Stimulated activated CD4-positive, alpha-beta T cell treated with anti-CD3 and anti-CD28 coated beads, TNF-alpha, amount 100 ng/mL, for 1 hour (primary cell): Measurements from ENCODE around the gene LIPN.
"Not testable (repeated sequence)": the region's sequence is repeated elsewhere in the genome, so short reads cannot be mapped to it uniquely, and the experiment has no call there.

Source experiments
- DNase-seq, 3 donors: peaks; one replicate each; pipeline ENCODE4 v3.0.0-alpha.2; 2020; ENCODE audit warnings: low read depth in 3 of 3, low spot score in 1 of 3

The LIPN gene, protein sequence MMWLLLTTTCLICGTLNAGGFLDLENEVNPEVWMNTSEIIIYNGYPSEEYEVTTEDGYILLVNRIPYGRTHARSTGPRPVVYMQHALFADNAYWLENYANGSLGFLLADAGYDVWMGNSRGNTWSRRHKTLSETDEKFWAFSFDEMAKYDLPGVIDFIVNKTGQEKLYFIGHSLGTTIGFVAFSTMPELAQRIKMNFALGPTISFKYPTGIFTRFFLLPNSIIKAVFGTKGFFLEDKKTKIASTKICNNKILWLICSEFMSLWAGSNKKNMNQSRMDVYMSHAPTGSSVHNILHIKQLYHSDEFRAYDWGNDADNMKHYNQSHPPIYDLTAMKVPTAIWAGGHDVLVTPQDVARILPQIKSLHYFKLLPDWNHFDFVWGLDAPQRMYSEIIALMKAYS

DNA sequence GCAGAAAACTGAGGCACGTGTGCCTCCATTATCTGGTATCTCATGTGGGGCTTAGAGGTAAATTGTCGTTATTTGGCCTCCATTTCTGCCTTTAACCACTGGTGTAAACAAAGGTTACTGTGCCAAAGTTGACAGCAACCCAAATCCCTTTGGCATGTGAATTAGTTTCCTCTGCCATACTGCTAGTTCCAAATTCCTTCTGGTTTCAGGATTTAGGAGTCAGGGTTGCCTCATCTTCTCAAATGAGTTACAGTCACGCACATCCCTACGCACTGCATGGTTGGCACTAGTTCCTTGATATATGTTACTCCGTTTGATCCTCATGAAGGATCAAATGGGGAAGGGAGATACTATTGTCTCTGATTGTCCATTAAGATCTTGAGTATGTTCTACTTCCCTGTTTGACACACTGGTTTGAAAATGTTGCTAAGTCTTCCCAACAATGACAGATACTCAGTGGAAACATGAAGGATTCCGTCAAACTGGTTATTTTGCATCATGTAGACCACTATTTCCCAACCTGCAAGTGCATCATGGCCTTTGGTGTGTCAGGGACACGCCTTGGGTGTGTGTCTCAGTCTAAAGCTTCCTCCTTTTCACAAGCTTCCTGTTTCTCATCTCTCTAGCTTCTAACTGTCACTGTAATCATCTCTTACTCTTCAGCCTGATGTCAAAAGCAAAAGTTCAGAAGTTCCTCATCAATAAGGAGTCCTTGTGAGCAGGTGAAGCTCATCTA lies at the start of gene LIPN:
Gene LIPN (plus strand): TSS at position 655 of the 736 bp plus-strand sequence. CDS start 1,386 bp downstream, outside the sequence.
- DNase-seq: no peak

DNA sequence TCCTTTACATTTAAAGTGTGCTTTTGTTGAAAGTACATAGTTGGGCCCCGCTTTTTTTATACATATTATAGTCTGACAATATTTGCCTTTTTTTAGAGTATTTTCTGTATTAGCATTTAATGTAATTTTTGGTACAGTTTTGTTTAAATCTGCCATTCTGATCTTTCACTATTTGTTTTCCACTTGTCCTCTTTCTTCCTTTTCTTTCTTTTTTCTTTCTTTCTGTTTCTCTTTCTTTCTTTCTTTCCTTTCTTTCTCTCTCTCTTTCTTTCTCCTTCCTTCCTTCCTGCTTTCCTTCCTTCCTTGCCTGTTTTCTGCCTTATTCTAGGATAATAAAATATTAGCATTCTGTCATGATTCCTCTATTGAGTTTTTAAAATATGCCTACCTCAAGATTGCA lies 44.3 kb upstream of the LIPN start:
- no peak for DNase-seq

DNA sequence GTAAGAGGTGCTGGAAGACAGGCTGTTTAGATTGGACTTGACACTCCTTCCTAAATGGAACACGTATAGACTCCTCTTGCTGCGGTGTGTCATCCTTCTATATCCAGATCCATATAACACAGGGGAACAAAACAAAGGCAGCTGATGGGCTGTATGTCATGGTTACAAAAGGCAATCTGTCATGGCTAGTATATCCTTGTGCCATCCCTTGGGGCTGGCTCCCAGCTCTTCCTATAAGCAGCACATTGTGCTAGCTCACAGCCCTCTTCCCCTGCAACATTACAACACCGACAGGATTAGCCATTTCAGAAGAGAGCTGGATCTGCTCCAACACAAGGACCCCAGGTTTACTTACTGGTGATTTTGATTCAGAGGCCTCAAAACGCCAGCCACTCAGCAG lies 38.4 kb upstream of the LIPN start:
- no peak for DNase-seq

DNA sequence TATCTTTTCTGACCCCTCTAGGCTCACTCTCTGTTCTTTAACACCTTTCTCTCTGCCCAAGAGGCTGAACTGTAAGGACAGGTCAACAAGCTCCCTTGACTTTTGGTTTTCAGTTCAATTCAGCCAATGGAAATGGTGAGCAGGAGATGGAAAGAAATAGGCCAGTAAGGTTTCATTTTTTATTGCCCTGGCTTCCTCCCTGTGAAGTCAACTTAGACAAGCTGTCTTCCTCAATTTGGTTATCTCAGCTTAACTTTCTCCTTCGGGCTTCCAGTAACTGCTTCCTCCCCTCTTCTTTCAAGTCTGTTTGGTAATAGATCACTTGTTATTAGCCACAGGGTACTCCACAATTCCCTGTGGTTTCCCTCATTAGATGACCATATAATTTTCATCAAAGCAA lies 34.0 kb upstream of the LIPN start:
- no peak for DNase-seq

DNA sequence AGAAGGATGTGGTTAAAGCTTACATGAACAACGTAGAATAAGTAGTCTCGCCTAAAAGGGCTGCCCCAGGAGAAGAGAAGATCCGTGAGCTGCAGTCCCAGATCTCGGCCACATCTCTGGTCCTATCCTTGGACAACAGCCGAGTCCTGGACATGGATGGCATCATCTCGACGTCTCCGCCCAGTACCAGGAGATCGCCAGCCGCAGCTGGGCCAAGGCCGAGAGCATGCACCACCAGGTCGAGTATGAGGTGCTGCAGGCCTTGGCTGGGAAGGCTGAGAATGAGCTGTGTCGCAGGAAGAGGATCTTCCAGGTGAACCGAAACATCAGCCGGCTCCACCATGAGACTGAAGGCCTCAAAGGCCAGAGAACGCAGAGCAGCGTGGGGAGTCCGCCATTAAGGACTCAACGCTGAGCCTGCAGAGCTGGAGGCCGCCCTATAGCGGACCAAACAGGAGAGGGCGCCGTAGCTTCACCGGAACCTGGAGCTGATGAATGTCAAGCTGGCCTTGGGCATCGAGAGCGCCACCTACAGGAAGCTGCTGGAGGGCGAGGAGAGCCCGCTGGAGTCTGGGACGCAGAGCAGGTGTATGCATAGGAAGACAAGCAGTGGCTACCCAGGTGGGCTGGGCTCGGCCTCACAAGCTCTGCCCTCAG lies 31.6 kb upstream of the LIPN start:
- peak in 1 of 3 donors; percentile 13 for DNase-seq

DNA sequence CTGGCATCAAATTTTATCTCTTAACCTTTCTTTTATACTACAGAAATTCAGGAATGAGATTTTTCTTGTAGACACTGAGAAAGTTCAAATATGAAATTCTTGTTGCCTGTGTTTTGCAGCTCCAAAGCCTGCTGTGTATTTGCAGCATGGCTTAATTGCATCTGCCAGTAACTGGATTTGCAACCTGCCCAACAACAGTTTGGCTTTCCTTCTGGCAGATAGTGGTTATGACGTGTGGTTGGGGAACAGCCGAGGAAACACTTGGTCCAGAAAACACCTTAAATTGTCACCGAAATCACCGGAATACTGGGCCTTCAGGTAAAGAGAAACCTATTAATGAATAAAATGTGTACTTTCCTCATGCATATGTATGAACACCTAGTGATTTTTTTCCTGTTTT lies 29.0 kb upstream of the LIPN start:
- DNase-seq: no peak

DNA sequence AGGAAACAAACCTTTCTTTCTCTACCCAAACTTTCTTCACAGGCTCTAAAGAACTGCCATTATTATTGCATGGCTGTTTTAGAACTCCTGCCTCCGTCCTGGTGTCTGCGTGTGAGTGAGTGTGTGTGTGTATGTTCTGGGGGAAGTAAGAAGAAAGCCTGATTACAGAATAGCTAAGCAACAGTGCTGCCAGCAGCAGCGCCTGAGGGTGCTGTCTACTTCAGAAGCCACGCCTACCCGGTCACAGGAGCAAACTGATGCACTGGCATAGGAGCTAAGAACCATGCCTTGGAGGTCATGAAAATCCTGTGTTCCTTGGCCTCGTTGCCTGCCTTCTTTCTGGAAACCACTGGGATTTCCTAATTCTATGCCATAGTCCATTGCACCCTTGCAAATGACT lies 28.5 kb upstream of the LIPN start:
- DNase-seq: no peak

DNA sequence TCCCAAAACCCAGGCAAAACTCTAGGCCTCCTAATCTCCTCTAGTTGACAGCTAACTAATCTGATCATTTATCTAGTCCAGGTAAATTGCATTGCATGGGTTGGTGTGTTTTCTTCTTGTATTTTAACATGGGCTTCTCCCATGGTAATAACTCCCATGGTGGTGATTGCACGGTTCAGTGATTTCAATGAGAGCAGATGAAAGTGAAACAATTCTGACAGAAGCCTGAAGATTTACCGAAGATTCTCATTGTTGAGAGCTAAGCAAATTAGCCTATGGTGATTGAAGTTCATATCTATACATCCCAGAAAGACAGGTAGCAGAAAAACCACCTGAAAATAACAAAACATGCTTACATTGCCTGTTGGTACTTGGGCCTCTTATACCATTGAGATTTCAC lies 26.6 kb upstream of the LIPN start:
- no peak for DNase-seq

DNA sequence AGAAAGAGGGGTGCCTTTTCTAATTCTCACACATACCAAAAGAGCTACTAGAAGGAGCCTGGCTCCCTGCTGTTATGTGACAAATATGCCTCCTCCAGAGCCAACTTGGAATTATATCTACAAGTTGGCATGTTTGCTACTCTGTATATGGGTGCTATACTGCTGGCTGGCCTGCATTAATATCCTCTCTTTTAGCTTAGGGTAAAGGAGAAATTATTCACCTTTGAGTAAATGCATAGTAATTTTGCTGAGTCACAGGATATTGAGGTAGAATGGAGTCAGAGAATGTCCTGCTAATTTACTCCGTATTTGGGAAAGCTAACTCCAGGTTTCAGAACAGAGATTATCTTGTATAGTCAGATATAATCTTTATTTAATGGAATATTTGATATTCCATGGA lies 24.2 kb upstream of the LIPN start:
- DNase-seq: no peak

DNA sequence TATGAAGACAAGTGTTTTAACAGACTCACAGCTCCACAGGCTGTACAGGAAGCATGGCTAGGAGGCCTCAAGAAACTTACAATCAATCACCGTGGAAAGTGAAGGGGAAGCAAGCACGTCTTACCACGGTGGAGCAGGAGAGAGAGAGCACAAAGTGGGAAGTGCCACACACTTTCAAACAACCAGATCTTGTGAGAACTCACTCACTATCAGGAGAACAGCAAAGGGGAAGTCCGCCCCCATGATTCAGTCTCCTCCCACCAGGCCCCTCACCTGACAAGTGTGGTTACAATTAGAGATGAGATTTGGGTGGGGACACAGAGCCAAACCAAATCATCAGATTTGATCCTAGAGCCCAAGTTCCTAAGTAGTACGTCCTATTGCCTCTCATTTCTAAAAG lies 17.9 kb upstream of the LIPN start:
- not testable (repeated sequence) for DNase-seq

DNA sequence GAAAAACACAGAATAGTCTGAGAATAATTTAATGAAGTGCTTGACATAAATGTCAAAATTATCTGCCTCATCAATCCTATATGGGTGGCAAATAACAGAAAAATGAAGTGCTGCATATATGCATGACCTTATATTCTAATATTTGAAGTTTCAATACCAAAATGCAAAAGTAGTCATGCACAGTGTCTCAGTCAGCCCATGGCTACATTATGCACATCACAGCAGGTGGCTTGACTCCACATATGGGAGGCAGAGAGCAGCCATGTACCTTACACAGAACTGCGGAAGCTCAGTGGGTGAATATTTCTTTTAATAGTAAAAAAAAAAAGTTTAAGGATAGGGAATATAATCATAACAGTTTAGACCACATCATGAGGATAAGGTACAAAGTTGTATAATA lies 17.4 kb upstream of the LIPN start:
- no peak for DNase-seq

DNA sequence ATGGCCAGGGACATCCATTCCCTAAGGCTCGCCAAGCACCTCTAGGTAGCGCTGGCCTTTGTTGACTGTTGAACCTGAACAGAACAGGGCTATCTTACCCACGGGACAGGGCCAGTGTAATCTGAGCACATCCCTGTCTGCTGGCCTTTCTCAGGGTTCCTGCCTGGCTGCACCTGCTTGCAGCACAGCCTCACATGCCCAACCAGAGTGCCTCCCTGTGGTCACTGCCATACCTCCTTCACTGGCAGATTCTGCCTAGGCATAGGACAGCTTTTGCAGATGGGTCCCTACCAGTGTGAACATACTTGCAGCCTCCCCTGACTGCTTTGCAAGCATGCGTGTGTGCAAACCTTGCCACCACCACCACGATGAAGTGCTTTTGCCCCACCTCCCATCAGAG lies 15.8 kb upstream of the LIPN start:
- no peak for DNase-seq

DNA sequence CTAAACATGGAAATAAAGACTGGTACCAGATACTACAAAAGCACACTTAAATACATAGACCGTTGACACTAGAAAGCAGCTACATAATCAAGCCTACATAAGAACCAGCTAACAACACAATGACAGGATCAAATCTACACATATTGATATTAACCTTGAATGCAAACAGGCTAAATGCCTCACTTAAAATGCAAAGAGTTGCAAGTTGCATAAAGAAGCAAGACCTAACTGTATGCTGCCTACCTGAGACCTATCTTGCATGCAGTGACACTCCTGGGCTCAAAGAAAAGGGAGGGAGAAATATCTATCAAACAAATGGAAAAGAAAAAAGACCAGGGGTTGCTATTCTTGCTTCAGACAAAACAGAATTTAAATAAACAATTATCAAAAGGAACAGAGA lies 14.2 kb upstream of the LIPN start:
- no peak for DNase-seq

DNA sequence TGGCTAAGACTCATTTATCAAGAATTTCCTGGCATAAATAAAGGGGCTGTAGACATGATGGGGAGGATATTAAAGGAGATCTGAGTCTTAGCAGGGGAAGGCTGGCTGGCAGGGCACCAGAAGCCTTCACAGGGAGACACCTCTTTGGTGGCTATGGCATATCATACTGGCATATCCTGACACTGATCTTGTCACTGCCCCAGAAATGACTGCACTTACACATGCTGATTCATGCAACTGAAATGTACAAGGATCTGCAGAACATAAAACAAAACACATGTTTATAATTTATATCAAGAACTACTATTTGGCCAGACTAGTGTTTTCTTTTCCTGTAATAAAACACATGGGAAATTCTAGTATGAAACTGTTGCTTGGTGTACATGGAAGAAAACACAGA lies 5.5 kb upstream of the LIPN start:
- DNase-seq: no peak

DNA sequence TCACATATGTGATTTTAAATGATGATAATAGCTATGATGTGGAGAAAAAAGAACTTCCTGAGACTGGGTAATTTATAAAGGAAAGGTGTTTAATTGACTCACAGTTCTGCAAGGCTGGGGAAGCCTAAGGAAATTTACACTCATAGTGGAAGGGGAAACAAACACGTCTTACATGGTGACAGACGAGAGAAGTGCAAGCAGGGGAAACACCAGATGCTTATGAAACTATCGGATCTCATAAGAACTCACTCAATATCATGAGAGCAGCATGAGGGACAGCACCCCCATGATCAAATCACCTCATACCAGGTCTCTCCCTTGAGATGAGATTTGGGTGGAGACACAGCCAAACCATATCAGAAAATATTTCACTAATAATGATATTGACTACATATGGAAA lies 4.1 kb upstream of the LIPN start:
- no peak for DNase-seq

DNA sequence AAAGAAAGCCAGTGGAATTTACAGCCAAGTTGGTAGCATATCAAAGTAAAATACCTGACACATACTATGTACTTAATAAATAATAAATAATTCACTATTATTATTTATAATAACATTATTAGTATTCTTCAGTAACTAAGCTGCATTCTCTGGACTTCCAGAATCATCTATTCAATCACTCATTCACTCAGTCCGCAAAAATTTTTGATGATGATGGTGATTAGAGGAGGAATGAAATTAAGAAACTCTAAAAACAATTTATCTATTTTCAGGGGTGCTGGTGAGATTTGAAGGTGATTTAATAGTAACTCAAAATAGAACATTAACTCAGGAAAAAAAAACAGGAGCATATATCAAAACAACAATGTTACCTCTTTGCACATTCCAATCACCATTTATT lies 3.2 kb upstream of the LIPN start:
- DNase-seq: no peak

DNA sequence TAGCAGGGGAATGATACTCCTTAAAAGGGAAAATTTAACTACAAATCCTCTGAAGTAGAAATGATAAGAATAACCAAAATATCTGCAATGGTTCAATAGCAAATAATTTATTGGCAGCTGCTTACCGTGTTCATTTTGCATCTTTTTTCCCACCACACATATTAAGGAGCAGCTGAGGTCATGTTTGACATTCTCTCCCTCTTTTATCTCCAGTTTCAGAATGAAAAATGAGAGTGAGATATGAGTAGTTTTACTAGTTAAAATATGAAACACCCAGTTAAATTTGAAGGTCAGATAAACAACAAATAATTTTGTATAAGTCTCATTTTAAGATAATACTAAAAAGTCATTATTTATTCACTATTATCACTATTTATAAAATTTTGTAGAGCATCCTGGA lies 3.1 kb downstream of the LIPN start:
- no peak for DNase-seq

DNA sequence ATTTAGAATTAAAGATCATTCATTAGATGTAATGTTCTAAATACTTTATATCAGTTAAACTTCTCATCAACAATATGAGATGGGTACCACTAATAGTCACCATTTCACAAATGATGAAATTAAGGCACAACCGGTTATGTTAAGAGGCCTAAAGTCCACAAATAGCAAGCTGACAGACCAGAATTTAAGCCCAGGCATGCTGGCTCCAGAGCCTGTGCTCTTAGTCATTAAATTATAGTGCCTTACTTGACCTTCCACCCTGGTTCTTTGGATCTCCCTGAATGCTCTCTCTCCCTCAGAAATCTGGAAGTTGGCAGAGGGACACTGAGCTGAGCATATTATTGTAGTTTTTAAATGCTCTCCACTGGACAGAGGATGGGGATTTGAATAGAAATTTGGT lies 3.6 kb downstream of the LIPN start:
- DNase-seq: no peak

DNA sequence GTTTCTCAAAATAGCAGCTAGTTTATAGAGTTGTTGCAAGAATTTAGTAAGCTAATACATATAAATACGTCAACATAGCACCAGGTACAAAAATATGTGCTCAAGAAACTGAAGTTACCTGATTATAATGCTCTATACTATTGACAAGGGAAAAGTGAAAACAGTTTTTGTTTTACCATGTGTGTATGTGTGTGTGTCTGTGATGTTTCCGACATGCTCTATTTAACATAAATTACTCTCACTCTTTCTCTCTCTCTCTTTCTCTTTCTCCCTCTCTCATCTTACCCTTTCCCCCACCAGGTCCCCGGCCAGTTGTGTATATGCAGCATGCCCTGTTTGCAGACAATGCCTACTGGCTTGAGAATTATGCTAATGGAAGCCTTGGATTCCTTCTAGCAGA lies 4.3 kb downstream of the LIPN start:
- DNase-seq: no peak

DNA sequence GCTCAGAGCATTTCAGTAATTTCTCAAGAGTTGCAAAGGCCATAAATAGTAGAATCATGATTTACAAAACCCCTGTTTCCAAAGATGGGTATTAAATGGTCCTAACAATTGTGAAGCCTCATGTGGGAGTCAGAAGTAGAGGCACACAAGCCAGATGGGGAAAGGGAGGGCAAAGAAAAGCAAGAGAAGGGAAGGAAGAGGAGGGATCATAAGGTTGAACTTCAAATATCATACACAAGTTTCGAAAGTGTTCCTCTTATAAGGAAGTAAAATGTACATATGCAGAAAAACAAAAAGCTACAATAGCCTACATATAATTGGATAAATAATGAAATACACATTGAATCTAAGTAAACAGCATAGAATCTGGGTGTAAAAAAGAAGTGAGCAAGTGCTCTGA lies 6.0 kb downstream of the LIPN start:
- DNase-seq: no peak

DNA sequence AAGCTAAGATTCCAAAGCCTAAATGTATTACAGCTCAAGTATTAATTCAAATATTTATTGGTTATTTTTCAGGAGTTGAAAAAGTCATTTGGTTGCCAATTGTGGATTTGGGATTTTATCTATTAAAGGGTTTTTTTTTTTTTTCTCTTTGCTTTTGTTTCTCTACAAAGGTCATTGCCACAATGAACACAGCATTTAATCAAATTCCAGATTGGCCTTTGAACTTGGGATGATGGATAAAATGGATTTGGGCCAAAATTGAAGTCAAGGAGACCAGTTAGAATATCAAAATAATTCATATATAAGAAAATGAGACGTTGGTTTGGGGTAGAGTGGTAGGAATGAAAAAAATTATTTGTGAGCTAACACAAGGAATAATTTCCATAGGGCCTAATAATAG lies 9.6 kb downstream of the LIPN start:
- no peak for DNase-seq

DNA sequence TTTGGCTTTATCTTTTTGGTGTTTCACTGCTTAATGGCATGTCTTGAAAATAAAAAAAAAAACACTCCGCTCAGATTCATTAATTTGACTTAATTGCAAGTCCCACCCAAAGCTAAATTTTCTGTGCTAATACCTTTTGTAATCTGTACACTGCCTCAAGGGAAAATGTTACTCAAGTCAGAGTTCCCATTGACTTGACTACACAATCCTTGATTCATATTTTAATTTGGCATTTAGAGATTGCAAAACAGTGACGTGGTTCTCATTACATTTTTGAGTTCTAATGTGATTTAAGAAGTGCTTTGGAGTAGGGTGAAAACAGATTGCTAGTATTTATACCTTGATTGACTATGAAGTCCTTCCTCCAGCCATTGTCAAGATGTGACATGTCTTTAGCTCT lies 21.4 kb downstream of the LIPN start:
- no peak for DNase-seq
